ENCODE data around the gene CPLX4. TPM values are rescaled to one million over a fixed set of nuclear protein-coding genes. Genes with fewer than 3 reads are reported as not detected.

Gene CPLX4
- total RNA-seq, 2 experiments from 2014 or later, result not detected

- Mint-ChIP-seq H3K36me3 (ENCODE audit: low read depth) (no peaks in the 10 kb centered on the region), H3K4me3 (no peak overlapping the region), H3K4me1 (ENCODE audit: low read depth) (peaks cover 24% of the 10 kb centered on the region), H3K27me3 (peaks cover 82% of the 10 kb centered on the region), H3K27ac (no peak overlapping the region), H3K9me3 (no peaks in the 10 kb centered on the region)
- POLR2A ChIA-PET, result no interaction called here
- intact Hi-C loops (cut with micrococcal nuclease), result no loop called here
- DNase-seq (no peak), ATAC-seq (no peak)
- TF ChIP-seq, protein P1, sequence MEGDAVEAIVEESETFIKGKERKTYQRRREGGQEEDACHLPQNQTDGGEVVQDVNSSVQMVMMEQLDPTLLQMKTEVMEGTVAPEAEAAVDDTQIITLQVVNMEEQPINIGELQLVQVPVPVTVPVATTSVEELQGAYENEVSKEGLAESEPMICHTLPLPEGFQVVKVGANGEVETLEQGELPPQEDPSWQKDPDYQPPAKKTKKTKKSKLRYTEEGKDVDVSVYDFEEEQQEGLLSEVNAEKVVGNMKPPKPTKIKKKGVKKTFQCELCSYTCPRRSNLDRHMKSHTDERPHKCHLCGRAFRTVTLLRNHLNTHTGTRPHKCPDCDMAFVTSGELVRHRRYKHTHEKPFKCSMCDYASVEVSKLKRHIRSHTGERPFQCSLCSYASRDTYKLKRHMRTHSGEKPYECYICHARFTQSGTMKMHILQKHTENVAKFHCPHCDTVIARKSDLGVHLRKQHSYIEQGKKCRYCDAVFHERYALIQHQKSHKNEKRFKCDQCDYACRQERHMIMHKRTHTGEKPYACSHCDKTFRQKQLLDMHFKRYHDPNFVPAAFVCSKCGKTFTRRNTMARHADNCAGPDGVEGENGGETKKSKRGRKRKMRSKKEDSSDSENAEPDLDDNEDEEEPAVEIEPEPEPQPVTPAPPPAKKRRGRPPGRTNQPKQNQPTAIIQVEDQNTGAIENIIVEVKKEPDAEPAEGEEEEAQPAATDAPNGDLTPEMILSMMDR (IDR thresholded peaks at IDR 0.05), result no peak
- CTCF ChIA-PET, result interaction anchor here (1.2 to 4.5 kb wide), 5 partner anchors 23 to 201 kb away, joined by 3 to 28 read pairs (median 4); no protein-coding TSS in a partner anchor
Measured at GRCh38 chr18:59271606-59272220, 46.7 kb downstream of the CPLX4 start.

GRCh38 chr18:59270689-59271257 lies 47.7 kb downstream of the CPLX4 start:
- ChIA-PET CTCF (interaction anchor here (1.0 to 4.5 kb wide), 5 partner anchors 22 to 200 kb away, joined by 3 to 28 read pairs (median 4); partner anchors contain the start of gene CPLX4), POLR2A (no interaction called here)
- no peak overlapping the region for H3K4me3 Mint-ChIP-seq
- H3K4me1 Mint-ChIP-seq (ENCODE audit: low read depth), result peaks cover 25% of the 10 kb centered on the region
- H3K36me3 Mint-ChIP-seq (ENCODE audit: low read depth), result no peaks in the 10 kb centered on the region
- TF ChIP-seq, protein P1 (IDR thresholded peaks at IDR 0.05), result no peak
- no peak for ATAC-seq
- intact Hi-C loops (cut with micrococcal nuclease), result no loop called here
- H3K27ac Mint-ChIP-seq, result no peak overlapping the region
- no peak for DNase-seq
- peaks cover 81% of the 10 kb centered on the region for H3K27me3 Mint-ChIP-seq
- no peaks in the 10 kb centered on the region for H3K9me3 Mint-ChIP-seq

- intact Hi-C loops (cut with micrococcal nuclease), result loop anchor here (10.0 kb wide), 1 partner anchor 185 kb away; no protein-coding TSS in a partner anchor
- Mint-ChIP-seq H3K9me3 (no peaks in the 10 kb centered on the region), H3K27ac (no peak overlapping the region), H3K36me3 (ENCODE audit: low read depth) (no peaks in the 10 kb centered on the region), H3K4me1 (ENCODE audit: low read depth) (peaks cover 24% of the 10 kb centered on the region), H3K27me3 (peaks cover 81% of the 10 kb centered on the region), H3K4me3 (no peak overlapping the region)
- DNase-seq, result no peak
- no peak for ATAC-seq
- TF ChIP-seq, protein P1 (IDR thresholded peaks at IDR 0.05), result no peak
- ChIA-PET CTCF (interaction anchor here (0.9 to 4.5 kb wide), 15 partner anchors 14 to 199 kb away, joined by 3 to 28 read pairs (median 4); partner anchors contain the start of gene CPLX4), POLR2A (no interaction called here)
Measured at GRCh38 chr18:59269563-59270119, 48.8 kb downstream of the CPLX4 start.

DNA sequence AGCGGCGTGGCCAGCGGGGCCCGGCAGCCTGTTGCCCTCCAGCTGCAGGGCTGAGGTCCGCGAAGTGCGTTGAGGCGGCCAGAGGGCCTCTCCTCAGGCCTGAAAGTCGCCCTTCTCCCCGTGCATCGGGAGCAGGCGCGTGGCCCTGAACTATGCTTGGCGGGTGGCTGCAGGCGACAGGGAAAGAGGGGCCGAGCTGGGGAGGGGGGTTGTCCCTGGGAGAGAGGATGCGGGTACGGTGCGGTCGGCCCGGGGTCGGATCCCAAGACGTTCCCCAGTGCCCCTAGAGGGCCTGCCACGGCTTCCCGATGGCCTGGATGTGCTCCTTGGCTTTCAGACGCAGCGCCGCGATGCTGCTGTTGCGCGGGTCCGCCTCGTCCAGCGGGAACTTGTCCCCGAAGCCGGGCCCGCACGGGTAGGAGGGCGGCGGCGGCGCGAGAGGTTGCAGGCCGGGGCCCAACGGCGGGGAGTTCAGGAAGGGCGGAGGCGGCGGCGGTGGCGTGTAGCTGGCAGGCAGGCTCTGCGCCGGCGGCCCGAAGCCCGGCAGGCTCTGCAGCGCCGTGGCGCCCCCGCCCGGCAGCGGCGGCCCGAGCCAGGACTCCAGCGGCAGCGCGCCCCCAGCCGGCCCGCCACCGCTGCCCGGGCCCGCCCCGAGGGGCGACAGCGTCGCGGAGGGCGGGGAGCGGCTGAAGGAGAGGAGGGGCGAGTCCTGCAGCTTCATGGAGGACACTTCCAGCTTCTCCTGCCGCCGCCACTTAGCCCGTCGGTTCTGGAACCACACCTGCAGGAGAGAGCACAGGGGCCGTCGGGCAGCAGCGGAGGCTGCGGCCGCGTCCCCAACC lies 49.5 kb downstream of the CPLX4 start:
- H3K4me1 Mint-ChIP-seq (ENCODE audit: low read depth), result peaks cover 23% of the 10 kb centered on the region
- no peaks in the 10 kb centered on the region for H3K9me3 Mint-ChIP-seq
- H3K36me3 Mint-ChIP-seq (ENCODE audit: low read depth), result no peaks in the 10 kb centered on the region
- H3K27me3 Mint-ChIP-seq, result peaks cover 81% of the 10 kb centered on the region
- intact Hi-C loops (cut with micrococcal nuclease), result loop anchor here (10.0 kb wide), 1 partner anchor 184 kb away; no protein-coding TSS in a partner anchor
- DNase-seq, result peak; percentile 74
- H3K27ac Mint-ChIP-seq, result no peak overlapping the region
- H3K4me3 Mint-ChIP-seq, result no peak overlapping the region
- peak; percentile 83 for ATAC-seq
- POLR2A ChIA-PET, result no interaction called here
- CTCF ChIA-PET, result interaction anchor here (0.9 to 4.5 kb wide), 14 partner anchors 15 to 191 kb away, joined by 3 to 28 read pairs (median 4); no protein-coding TSS in a partner anchor
- TF ChIP-seq, protein P1 (IDR thresholded peaks at IDR 0.05), result no peak

Measured in activated CD8-positive, alpha-beta T cell treated with anti-CD3 and anti-CD28 coated beads for 36 hours (primary cell).